Muscle of leg (tissue), 16 donors: ENCODE measurements around the gene CCT8L2. TPM values are rescaled to one million over a fixed set of nuclear protein-coding genes. Genes with fewer than 3 reads are reported as not detected.
"Not testable (repeated sequence)": the region's sequence is repeated elsewhere in the genome, so short reads cannot be mapped to it uniquely, and the experiment has no call there.

Experiments
- DNase-seq: peaks from one replicate; pipeline ENCODE4 v3.0.0; 2013
- H3K27ac ChIP-seq: one replicate; pipeline ENCODE4 v1.5.1; 2013; ENCODE audit warnings: mild to moderate bottlenecking, low read length, control low read depth
- H3K27me3 ChIP-seq: one replicate; pipeline ENCODE4 v1.6.1; 2013; ENCODE audit warnings: low read length; ENCODE audit not compliant: control insufficient read depth, insufficient read depth
- H3K36me3 ChIP-seq: one replicate; pipeline ENCODE4 v1.6.1; 2013; ENCODE audit warnings: low read length; ENCODE audit not compliant: control insufficient read depth, insufficient read depth
- H3K4me1 ChIP-seq: one replicate; pipeline ENCODE4 v1.6.1; 2013; ENCODE audit warnings: low read length; ENCODE audit not compliant: control insufficient read depth, insufficient read depth
- H3K4me3 ChIP-seq: one replicate; pipeline ENCODE4 v1.5.1; 2013; ENCODE audit warnings: low read length, control low read depth
- H3K9me3 ChIP-seq: replicated peaks from 2 replicates; pipeline ENCODE4 v1.6.1; 2013; ENCODE audit warnings: low read depth, low read length; ENCODE audit not compliant: control insufficient read depth
- WGBS: methylation state at CpG from one replicate; pipeline ENCODE4 v1.1.5; 2013; ENCODE audit warnings: missing lambda C conversion rate; ENCODE audit not compliant: insufficient coverage; 5-methylcytosine and 5-hydroxymethylcytosine counted together
- long read RNA-seq, 11 donors: transcript quantifications; one replicate each; lab custom pipeline, GENCODE V29; 2026
- polyA plus RNA-seq, 8 donors: library from polyadenylated mRNA; unstranded; fragments of 120-200 nt; gene quantifications; one replicate each; pipeline versions ENCODE4 v1.2.1 to v1.2.3, GENCODE V29; 2013; ENCODE audit warnings: inconsistent platforms in 1 of 8, low replicate concordance in 1 of 8; ENCODE audit not compliant: insufficient read length in 8 of 8, insufficient read depth in 1 of 8
- total RNA-seq: library from RNA; stranded (reverse); fragments of 120-200 nt; gene quantifications from one replicate; pipeline ENCODE4 v1.2.4, GENCODE V29; 2013

Gene CCT8L2, protein sequence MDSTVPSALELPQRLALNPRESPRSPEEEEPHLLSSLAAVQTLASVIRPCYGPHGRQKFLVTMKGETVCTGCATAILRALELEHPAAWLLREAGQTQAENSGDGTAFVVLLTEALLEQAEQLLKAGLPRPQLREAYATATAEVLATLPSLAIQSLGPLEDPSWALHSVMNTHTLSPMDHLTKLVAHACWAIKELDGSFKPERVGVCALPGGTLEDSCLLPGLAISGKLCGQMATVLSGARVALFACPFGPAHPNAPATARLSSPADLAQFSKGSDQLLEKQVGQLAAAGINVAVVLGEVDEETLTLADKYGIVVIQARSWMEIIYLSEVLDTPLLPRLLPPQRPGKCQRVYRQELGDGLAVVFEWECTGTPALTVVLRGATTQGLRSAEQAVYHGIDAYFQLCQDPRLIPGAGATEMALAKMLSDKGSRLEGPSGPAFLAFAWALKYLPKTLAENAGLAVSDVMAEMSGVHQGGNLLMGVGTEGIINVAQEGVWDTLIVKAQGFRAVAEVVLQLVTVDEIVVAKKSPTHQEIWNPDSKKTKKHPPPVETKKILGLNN
- total RNA-seq (not detected), polyA plus RNA-seq (not detected)
- long read RNA-seq, donor 1 = 0 reads
- long read RNA-seq, donor 2 = 0 reads
- long read RNA-seq, donor 3 = 0 reads
- long read RNA-seq, donor 4 = 0 reads
- long read RNA-seq, donor 5 = 0 reads
- long read RNA-seq, donor 6 = 0 reads
- long read RNA-seq, donor 7 = 0 reads
- long read RNA-seq, donor 8 = 0 reads
- long read RNA-seq, donor 9 = 0 reads
- long read RNA-seq, donor 10 = 0 reads
- long read RNA-seq, donor 11 = 0 reads

GRCh38 chr22:16592710-16593109 is at the start of gene CCT8L2:
Gene CCT8L2 (minus strand): TSS chr22:16592810. CDS start chr22:16592550, 260 bp downstream.
- H3K36me3 ChIP-seq, H3K9me3 ChIP-seq, H3K27me3 ChIP-seq, H3K4me3 ChIP-seq, DNase-seq, H3K27ac ChIP-seq, H3K4me1 ChIP-seq: not testable (repeated sequence)
- no CpG with 5 or more reads among the region's 1 CpG for WGBS

DNA sequence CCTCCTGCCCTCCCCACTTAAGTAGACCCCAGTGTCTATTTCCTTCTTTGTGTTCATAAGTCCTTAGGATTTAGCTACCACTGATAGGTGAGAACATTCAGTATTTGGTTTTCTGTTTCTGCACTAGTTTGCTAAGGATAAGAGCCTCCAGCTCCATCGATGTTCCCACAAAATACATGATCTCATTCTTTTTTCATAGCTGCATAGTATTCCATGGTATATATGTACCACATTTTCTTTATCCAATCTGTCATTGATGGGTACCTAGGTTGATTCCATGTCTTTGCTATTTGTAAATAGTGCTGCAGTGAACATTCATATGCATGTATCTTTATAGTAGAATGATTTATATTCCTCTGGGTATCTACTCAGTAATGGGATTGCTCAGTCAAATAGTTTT is 42.8 kb upstream of the CCT8L2 start:
- H3K27me3 ChIP-seq, H3K4me1 ChIP-seq, DNase-seq, H3K27ac ChIP-seq, H3K9me3 ChIP-seq, H3K36me3 ChIP-seq, H3K4me3 ChIP-seq: not testable (repeated sequence)
- no CpG with 5 or more reads among the region's 1 CpG for WGBS

GRCh38 chr22:16634092-16634491 is 41.5 kb upstream of the CCT8L2 start:
- H3K36me3 ChIP-seq, H3K27ac ChIP-seq, H3K4me3 ChIP-seq, DNase-seq, H3K27me3 ChIP-seq, H3K9me3 ChIP-seq, H3K4me1 ChIP-seq: not testable (repeated sequence)

DNA sequence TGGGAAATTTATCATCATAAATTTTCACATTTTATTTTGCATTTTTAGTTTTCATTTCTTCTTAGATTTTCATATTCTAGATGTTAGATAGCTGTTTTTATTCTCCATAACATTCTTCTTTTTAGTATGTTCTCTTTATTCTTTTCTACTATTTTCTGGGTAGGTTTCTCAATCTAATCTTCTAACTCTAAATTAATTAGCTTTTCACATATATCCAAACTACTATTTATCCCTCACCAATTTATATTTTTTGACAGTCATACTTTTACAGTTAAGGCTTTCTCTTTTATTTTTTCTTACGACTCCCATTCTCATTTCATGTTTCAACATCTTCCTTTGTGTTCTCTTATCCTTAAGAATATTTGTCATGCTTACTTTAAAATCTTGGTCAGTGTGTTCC is 35.9 kb upstream of the CCT8L2 start:
- not testable (repeated sequence) for H3K27ac ChIP-seq, H3K27me3 ChIP-seq, DNase-seq, H3K9me3 ChIP-seq, H3K4me3 ChIP-seq, H3K36me3 ChIP-seq, H3K4me1 ChIP-seq
- WGBS = no CpG with 5 or more reads among the region's 1 CpG

GRCh38 chr22:16625018-16625417 is 32.4 kb upstream of the CCT8L2 start:
- not testable (repeated sequence) for DNase-seq, H3K27me3 ChIP-seq, H3K9me3 ChIP-seq, H3K27ac ChIP-seq, H3K36me3 ChIP-seq, H3K4me3 ChIP-seq, H3K4me1 ChIP-seq
- no CpG with 5 or more reads among the region's 2 CpGs for WGBS

DNA sequence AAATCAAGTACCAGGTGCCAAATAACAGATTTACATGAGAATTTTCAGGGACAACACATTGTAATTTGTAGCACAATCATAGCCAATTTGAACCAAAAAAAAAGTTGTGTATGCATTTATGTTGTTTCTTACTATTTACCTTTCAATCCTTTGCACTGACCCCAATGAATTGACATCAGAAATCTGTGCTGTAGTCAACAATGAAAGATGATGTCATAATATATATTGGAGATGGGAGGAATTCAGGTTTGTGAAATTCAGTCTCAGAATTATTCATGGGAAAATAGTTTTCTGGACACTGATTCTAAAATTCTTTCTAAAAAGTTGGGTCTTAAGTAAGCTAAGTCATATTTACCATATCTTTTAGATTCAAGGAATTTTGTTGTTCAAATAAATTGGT is 31.0 kb upstream of the CCT8L2 start:
- H3K27me3 ChIP-seq, H3K9me3 ChIP-seq, H3K27ac ChIP-seq, H3K4me1 ChIP-seq, H3K36me3 ChIP-seq, DNase-seq, H3K4me3 ChIP-seq: not testable (repeated sequence)

DNA sequence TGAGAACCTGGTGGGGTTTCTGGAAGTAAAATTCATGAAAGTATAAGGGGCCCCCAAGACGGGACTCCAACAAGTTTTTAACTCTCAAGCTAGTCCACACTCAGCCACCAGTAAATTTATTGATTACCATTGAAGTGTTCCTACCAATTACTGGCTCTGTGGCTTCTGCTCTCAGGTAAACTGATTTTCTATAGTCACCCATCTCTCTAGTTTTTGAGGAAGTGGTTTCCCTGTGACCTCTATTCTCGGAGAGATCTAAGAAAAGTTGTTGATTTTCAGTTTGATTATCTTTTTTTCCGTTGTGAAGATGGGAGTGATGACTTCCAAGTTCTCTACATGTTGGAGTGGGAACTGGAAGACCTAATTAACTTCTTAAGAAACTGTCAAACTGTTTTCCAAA is 24.9 kb upstream of the CCT8L2 start:
- not testable (repeated sequence) for H3K4me3 ChIP-seq, H3K36me3 ChIP-seq, H3K9me3 ChIP-seq, H3K27me3 ChIP-seq, H3K27ac ChIP-seq, H3K4me1 ChIP-seq, DNase-seq
- no CpG with 5 or more reads among the region's 3 CpGs for WGBS

DNA sequence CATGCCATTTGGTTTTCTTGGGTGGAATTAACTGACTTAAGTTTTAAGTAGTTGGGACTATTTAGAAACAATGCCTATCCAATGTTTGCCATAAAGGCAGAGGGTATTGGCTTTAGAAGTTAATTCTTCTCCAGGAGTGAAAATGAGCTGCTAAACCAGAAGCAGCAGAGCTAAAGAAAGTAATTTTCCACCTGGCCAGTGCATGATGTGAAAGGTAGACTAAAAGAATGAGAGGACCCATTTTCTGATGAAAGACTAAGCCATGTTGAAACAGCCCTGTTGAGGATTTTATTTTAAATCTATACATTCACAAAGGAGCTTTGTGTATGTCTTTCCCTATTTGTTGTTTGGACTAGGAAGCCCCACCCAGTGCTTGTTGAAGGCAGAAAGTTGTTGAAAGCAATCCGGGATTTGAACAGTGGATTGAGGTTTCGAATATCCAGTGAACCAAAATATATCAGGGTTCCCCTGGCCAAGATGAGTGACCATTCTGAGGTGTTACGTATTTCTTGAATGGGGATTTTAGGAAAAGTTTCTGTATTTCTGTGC is 23.9 kb upstream of the CCT8L2 start:
- not testable (repeated sequence) for H3K9me3 ChIP-seq, H3K4me1 ChIP-seq, H3K36me3 ChIP-seq, H3K27ac ChIP-seq, H3K4me3 ChIP-seq, DNase-seq, H3K27me3 ChIP-seq
- WGBS = no CpG with 5 or more reads among the region's 3 CpGs

- not testable (repeated sequence) for H3K27ac ChIP-seq, H3K27me3 ChIP-seq, H3K36me3 ChIP-seq, H3K9me3 ChIP-seq, H3K4me1 ChIP-seq, H3K4me3 ChIP-seq, DNase-seq
- no CpG with 5 or more reads among the region's 5 CpGs for WGBS
These were observed 23.1 kb upstream of the CCT8L2 start for GRCh38 chr22:16615606-16616245.
